Retina (tissue), 1 donor: ENCODE results near the gene GNL3.
"Not testable (repeated sequence)": the region's sequence is repeated elsewhere in the genome, so short reads cannot be mapped to it uniquely, and the experiment has no call there.

Experiments
- DNase-seq: peaks from one replicate; pipeline ENCODE4 v3.0.0-alpha.2; 2016

Gene GNL3

DNA sequence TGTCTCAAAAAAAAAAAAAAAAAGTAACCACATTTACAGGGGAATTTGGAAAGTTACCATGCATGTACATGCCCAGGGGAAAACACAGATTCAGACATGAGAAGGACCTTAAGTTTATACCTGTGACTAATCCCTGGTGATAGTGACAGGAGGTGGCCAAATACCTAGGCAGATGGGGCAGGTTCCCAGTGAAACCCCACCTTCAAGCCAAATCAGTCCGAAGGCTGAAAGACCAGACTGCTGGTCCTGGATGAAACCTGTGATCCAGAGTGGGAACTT lies 35.8 kb downstream of the GNL3 start:
- no peak for DNase-seq

DNA sequence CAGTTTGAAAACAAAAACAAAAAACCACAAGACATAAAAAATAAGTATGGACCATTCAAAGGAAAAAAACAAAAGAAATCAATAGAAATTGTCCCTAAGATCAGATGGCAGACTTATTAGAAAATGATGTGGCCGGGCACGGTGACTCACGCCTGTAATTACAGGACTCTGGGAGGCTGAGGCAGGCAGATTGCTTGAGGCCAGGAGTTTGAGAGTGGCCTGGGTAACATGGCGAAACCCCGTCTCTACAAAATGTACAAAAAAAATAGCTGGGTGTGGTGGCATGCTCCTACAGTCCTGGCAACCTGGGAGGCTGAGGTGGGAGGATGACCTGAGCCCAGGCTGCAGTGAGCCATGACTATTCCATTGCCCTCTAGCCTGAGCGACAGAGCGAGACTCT lies 36.7 kb downstream of the GNL3 start:
- DNase-seq = no peak

DNA sequence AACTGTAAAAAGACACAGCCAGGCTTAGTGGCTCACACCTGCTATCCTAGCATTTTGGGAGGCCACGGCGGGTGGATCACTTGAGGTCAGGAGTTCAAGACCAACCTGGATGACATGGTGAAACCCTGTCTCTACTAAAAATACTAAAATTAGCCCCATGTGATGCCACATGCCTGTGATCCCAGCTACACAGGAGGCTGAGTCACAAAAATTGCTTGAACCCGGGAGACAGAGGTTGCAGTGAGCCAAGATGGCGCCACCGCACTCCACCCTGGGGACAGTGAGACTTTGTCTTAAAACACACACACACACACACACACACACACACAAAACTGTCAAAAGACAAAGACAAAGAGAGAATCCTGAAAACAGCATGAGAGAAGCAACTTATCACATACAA lies 38.1 kb downstream of the GNL3 start:
- DNase-seq = no peak

DNA sequence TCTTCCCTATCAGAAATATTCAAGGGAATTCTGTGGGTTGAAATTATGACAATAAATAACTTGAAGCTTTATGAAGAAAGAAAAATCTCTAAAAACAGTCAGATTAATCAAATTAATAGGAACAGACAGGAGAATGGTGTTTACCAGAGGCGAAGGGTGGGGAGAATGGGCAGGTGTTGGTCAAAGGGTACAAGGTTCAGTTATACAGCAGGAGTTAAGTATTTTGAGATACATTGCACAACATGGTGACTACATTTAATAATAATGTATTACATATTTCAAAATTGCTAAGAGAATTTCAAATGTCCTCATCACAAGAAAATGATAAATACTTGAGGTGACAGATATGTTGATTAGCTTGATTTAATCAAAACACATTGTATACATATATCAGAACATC lies 38.7 kb downstream of the GNL3 start:
- no peak for DNase-seq

DNA sequence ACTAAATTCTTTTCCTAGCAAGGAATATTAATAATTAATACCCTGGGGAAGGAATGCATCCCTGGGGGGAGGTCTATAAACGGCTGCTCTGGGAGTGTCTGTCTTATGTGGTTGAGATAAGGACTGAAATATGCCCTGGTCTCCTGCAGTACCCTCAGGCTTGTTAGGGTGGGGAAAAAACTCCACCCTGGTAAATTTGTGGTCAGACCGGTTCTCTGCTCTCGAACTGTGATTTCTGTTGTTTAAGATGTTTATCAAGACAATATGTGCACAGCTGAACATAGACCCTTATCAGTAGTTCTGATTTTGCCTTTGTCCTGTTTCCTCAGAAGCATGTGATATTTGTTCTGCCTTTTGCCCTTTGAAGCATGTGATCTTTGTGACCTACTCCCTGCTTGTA lies 42.9 kb downstream of the GNL3 start:
- not testable (repeated sequence) for DNase-seq

DNA sequence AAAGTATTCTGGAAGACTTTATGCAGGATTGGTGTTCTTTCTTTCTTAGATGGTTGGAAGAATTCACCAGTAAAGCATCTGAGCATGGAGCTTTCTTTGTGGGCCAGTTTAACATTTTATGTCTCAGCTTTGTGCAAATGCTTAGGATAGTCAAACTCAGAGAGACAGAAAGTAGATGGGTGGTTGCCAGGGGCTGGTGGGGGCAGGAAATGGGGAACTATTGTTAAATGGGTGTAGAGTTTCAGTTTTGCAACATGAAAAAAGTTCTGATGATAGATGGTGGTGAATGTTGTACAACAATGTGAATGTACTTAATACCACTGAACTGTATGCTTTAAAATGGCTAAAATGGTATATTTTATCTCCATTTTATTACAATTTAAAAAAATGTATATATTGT lies 44.8 kb downstream of the GNL3 start:
- no peak for DNase-seq

DNA sequence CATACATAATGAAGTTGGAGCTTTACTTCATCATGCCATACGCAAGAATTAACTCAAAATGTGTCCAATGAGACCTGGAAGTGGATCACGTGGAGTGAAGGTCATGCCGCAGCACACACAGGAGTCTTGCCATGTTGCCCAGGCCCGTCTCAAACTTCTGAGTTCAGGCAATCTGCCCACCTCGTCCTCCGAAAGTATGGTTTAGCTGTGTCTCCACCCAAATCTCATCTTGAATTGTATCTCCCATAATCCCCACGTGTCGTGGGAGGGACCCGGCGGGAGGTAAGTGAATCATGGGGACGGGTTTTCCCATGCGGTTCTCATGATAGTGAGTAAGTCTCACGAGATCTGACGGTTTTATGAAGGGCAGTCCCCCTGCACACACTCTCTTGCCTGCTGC lies 45.8 kb downstream of the GNL3 start:
- no peak for DNase-seq

DNA sequence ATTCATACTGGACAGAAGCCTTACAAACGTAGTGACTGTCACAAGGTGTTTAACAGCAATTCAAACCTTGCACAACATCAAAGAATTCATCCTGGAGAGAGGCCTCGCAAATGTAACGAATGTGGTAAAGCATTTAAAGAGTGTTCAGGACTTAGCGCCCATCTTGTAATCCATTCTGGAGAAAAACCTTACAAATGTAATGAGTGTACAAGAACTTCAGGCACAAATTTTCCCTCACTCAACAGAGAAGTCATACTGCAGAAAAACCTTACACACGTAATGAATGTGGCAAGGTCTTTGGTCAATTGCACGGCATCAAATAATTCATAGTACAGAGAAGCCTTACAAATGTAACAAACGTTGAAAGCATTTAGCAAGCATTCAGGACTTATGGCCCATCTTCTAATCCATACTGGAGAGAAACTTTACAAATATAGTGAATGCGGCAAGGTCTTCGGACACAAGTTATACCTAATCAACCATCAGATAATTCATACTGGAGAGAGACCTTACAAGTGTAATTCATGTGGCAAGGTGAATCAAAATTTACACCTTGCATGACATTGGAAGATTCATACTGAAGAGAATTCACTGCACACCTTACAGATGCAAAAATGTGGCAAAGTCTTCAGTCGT lies 47.5 kb downstream of the GNL3 start:
- no peak for DNase-seq

DNA sequence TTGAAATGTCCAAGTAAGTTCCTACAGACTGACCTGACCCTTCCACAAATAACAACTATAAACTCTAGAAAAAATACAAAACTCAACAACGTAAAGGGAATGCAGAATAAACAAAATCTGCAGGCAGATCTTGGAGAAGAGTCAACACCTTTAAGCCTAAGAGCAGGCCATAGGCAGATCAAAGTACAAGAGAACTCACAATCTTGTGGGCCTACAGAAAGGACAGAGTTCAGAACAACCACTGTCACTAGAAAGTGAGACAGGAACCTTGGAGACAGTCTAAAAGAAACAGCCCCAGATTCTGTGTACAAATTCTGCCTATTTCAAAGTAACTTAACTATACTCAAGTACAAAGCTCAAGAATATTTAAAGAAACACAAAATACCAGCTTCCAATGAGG lies 53.9 kb downstream of the GNL3 start:
- DNase-seq = no peak

DNA sequence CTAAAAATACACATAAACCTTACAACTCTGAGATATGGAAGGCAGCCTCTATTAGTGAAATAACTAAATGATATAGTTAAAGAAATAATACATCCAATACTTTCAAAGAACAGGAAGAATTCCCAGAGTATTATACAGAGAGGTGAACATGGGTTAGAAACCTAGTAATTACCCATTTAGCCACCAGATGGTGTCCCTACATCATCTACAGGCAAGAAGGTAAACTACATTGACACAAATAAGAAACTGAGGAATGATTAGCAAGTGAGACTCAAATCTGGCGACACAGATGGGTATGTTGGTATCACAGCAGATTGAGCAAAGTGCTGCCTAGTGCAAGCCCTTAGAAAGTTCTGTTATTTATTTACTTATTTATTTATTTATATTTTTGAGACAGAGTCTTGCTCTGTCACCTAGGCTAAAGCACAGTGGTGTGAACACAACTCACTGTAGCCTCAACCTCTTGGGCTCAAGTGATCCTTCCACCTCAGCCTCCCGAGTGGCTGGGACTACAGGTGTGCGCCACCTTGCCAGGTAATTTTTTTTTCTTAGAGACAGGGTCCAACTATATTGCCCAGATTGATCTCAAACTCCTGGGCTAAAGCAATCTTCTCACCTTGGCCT lies 56.7 kb downstream of the GNL3 start:
- DNase-seq = peak; percentile 3

DNA sequence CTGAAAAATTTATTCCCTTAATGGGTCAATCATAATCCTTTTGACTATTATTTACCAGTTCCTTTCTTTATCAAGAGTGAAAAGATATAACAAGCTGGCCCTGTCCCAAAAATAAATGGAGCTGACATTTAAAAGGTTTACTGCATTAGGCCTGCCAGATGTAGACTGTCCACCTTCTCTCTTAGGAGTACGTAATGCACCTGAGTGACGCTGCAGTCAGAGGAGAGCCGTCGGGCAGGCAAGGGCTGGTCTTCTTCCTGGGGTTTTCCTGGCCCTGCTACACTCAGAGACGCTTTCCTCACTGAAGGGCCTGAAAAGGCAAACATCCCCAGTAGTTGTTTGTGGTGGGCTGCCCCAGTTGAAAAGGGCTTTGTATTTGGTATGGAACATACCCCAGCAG lies 57.3 kb downstream of the GNL3 start:
- no peak for DNase-seq

DNA sequence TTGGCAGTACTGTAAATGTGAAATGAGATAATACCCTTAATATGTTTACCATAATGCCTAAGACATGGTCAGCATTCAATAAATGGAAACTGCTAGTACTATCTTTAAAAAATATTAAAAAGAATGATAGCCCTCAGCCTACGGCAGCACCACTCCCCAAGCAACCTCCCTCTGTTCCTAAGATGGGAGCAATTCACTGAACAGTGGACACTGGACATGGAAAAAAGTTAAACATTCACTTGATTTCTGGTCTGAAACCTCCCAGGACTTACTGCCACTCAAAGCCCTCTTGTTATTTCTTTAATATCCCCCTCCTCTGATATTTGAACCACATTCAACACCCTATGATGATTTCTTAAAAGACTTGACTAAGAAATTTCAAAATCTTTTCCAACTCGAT lies 57.9 kb downstream of the GNL3 start:
- DNase-seq = no peak
